Right renal cortex interstitium (tissue), 3 donors: ENCODE results near the gene FAM50B. TPM values are rescaled to one million over a fixed set of nuclear protein-coding genes. Genes with fewer than 3 reads are reported as not detected.

ENCODE experiments used
- DNase-seq, 3 donors: peaks; one replicate each; pipeline ENCODE4 v3.0.0-alpha.2; 2013; ENCODE audit warnings: low read depth in 3 of 3, low spot score in 2 of 3
- polyA plus RNA-seq, 3 donors: library from polyadenylated mRNA; unstranded; fragments of 120-200 nt; gene quantifications; one replicate each; pipeline ENCODE4 v1.2.1, GENCODE V29; 2013; ENCODE audit not compliant: insufficient read length in 3 of 3

FAM50B gene
- polyA plus RNA-seq, 3 donors: 11.0 to 12.9 (median 12.4) TPM

DNA sequence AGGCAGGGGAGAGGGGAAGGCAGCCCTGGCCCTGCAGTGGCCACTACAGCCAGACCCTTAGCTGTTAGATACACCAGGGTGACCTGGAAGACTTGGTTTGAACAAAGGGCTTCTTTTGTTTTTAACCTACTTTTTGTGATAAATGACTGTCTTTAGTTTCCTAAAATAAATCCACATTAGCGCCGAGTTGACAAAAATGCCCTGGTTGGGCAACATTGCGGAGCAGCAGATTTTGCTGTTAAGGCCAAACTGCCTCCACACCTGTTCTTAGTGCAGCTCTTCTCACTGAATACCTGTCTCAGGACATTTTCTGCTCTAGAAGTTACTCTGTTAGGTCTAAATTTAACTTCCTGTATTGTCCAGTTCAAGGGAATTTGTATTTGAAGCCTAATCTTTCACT, 42.7 kb downstream of the FAM50B start:
- DNase-seq: no peak

- no peak for DNase-seq
These were observed 43.4 kb downstream of the FAM50B start for GRCh38 chr6:3892603-3893002.

- DNase-seq: no peak
These were observed 44.3 kb downstream of the FAM50B start for GRCh38 chr6:3893487-3893886.

GRCh38 chr6:3893917-3894316, 44.7 kb downstream of the FAM50B start:
- DNase-seq: no peak

DNA sequence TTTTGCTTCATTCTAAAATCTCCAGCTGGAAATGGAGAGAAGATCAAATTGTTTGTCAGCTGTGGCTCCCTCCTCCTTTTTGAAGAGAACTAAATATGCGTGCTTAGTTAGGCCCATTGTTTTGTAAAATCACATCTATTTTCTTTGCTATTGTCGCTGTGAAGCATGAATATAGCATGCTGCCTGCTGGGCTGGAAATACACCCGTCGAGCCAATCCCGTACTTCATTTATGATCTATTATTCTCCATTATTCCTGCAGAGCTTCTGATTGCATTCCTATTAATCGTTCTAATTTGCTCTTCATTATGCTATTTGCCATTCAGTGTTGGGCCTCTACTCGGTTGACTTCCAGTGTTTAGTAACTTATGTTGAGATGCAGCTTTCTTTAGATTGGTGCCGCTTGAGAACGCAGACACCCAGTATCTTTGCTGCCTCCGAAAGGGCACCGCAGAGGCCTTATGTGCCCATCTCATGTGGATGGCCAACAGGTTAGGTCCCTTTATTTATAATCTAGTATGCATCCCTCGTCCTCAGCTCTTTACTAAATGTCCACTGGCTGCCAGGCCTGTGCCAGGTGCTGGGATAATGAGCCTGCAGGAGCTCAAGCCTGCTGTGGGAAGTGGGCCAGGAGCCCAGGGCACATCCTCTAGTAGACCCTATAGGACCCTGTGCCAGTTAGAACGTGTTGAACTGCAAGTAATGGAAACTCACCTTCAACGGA, 45.6 kb downstream of the FAM50B start:
- DNase-seq: no peak

- no peak for DNase-seq
These were observed 46.1 kb downstream of the FAM50B start for GRCh38 chr6:3895312-3895653.

DNA sequence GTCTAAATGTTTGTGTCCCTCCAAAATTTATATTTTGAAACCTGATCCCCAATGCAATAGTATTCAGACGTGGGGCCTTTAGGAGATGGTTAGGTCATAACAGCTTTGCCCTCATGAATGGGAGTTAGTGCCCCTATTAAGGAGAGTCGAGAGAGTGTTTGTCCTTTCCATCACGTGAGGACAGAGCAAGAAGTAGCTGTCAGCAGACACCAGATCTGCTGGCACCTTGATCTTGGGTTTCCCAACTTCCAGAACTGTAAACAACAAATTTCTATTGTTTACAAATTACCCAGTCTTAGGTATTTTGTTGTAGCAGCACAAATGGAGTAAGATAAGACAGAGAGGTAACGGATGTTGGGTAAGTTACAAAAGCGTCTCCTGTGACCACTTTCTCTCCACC, 46.6 kb downstream of the FAM50B start:
- DNase-seq: no peak

- DNase-seq: no peak
These were observed 49.3 kb downstream of the FAM50B start for GRCh38 chr6:3898265-3898994.

DNA sequence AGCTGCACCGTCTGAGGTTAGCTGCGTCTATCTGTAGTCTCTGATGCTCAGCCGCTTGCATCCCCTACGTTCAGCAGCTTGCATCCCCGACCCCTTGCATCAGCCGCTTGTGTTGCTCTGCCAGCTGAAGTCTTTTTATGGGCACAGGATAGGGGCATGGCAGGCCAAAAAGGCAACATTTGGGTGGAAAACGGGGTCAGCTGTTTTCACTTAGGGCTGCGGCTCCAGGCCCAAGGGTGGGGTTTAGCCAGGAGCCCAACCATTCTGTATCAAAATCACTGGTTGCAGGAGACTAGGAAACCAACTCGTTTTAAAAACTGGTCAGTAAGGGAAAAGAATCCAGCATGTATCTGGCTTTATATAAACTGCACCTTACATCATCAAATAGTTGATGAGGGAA, 49.9 kb downstream of the FAM50B start:
- no peak for DNase-seq

DNA sequence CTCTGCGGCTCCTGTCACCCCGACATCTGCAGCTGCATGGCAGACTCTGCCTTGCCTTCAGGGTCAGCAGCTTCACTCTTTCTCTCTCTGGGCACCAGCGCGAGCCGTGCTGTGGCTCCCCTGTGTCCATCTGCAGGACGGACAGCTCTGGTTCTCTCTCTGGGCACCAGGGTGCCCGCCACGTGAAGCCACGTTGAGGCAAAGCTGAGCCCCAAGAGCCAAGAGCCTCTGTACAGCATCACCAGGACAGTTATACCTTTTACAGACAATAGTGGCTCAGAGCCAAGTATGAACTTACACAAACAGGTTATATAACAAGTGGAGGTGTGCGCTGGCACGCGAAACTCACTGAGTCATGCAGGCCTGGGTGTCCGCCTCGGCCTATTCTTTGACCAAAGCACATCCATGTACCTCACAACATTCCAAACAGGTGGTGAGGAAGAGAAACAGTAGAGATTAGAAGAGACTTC, 50.8 kb downstream of the FAM50B start:
- no peak for DNase-seq

Other genes starting within 250 kb of the FAM50B start
- 10 to 100 TPM; 17.5 to 20.4 (median 19.3) TPM for gene PXDC1, start 97.7 kb upstream of the FAM50B start, polyA plus RNA-seq
- gene FAM217A, start 229.8 kb downstream of the FAM50B start, polyA plus RNA-seq: 1 to 10 TPM; 1.5 to 2.4 (median 1.9) TPM